Stimulated activated CD8-positive, alpha-beta memory T cell treated with anti-CD3 and anti-CD28 coated beads, Interleukin-7, amount 100 ng/mL, for 4 hours (primary cell): Measurements from ENCODE around the gene NXPE3.

Experiments used
- DNase-seq, 2 donors: peaks; one replicate each; pipeline ENCODE4 v3.0.0-alpha.2; 2020; ENCODE audit warnings: low read depth in 2 of 2

The NXPE3 gene

GRCh38 chr3:101828691-101829436 lies 49.9 kb downstream of the NXPE3 start:
- peak; percentile 25 to 41 for DNase-seq

GRCh38 chr3:101829437-101829830 lies 50.4 kb downstream of the NXPE3 start:
- no peak for DNase-seq

- DNase-seq: no peak
These were observed 50.9 kb downstream of the NXPE3 start for GRCh38 chr3:101829874-101830273.

GRCh38 chr3:101833446-101833974 lies 54.5 kb downstream of the NXPE3 start:
- no peak for DNase-seq

GRCh38 chr3:101835676-101836075 lies 56.7 kb downstream of the NXPE3 start:
- no peak for DNase-seq

GRCh38 chr3:101836160-101836559 lies 57.1 kb downstream of the NXPE3 start:
- DNase-seq: no peak

- no peak for DNase-seq
These were observed 57.9 kb downstream of the NXPE3 start for GRCh38 chr3:101836652-101837598.

GRCh38 chr3:101838691-101839090 lies 59.7 kb downstream of the NXPE3 start:
- no peak for DNase-seq

- no peak for DNase-seq
These were observed 61.1 kb downstream of the NXPE3 start for GRCh38 chr3:101840066-101840465.

- no peak for DNase-seq
These were observed 63.4 kb downstream of the NXPE3 start for GRCh38 chr3:101842245-101842934.

- no peak for DNase-seq
These were observed 63.9 kb downstream of the NXPE3 start for GRCh38 chr3:101842935-101843330.

- no peak for DNase-seq
These were observed 66.4 kb downstream of the NXPE3 start for GRCh38 chr3:101845425-101845824.

- DNase-seq: no peak
These were observed 67.7 kb downstream of the NXPE3 start for GRCh38 chr3:101846709-101847108.

GRCh38 chr3:101847328-101847727 lies 68.3 kb downstream of the NXPE3 start:
- DNase-seq: no peak

- no peak for DNase-seq
These were observed 69.3 kb downstream of the NXPE3 start for GRCh38 chr3:101848326-101848725.

GRCh38 chr3:101848754-101849713 lies 70.0 kb downstream of the NXPE3 start, which contains the start of gene NFKBIZ:
Gene NFKBIZ, plus strand, starts transcription at chr3:101849514. Its CDS starts 115 bp downstream, at chr3:101849629.
- DNase-seq: peak; percentile 86 to 91

- DNase-seq: peak; percentile 18 to 52
These were observed 70.8 kb downstream of the NXPE3 start for GRCh38 chr3:101849714-101850245.

- DNase-seq: peak in 1 of 2 donors; percentile 27
These were observed 71.4 kb downstream of the NXPE3 start for GRCh38 chr3:101850246-101851051.

- no peak for DNase-seq
These were observed 72.2 kb downstream of the NXPE3 start for GRCh38 chr3:101851072-101851770.
